ENCODE results near the gene SLC27A1.

DNA sequence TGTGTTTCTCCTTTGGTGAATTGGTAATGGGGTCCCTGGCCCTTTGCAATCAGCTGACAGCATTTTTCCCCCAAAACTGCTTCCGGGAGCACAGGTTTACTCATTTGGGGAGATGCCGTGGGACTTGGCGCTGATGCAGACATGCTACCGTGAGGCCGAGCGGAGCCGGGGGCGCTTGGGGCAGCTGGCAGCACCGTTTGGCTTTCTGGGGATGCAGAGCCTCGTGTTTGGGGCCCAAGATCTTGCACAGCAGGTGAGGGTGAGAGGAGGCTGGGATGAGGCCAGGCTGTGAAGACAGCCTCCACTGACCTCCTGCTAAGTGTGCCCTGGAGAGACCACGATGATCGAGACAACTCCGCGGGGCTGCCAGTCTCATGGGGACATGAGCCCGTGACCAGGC is 71.7 kb downstream of the SLC27A1 start:
- TF ChIP-seq, protein P1, sequence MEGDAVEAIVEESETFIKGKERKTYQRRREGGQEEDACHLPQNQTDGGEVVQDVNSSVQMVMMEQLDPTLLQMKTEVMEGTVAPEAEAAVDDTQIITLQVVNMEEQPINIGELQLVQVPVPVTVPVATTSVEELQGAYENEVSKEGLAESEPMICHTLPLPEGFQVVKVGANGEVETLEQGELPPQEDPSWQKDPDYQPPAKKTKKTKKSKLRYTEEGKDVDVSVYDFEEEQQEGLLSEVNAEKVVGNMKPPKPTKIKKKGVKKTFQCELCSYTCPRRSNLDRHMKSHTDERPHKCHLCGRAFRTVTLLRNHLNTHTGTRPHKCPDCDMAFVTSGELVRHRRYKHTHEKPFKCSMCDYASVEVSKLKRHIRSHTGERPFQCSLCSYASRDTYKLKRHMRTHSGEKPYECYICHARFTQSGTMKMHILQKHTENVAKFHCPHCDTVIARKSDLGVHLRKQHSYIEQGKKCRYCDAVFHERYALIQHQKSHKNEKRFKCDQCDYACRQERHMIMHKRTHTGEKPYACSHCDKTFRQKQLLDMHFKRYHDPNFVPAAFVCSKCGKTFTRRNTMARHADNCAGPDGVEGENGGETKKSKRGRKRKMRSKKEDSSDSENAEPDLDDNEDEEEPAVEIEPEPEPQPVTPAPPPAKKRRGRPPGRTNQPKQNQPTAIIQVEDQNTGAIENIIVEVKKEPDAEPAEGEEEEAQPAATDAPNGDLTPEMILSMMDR (IDR thresholded peaks at IDR 0.05 in 2 of 3, conservative IDR thresholded peaks at IDR 0.05 in 1 of 3; ENCODE audit: insufficient read depth in 2 of 3, low read depth in 1 of 3, low read length in 3 of 3) = no peak
- TF ChIP-seq POLR2A (conservative IDR thresholded peaks at IDR 0.05) (no peak), YY1 (IDR thresholded peaks at IDR 0.05; ENCODE audit: borderline replicate concordance in 1 of 3, control insufficient read depth in 1 of 3, extremely low read depth in 1 of 3, insufficient read depth in 3 of 3, insufficient read length in 1 of 3, insufficient replicate concordance in 2 of 3, low read depth in 1 of 3, low read length in 2 of 3) (no peak), EZH2 (IDR thresholded peaks at IDR 0.05; ENCODE audit: borderline replicate concordance, low read depth, low read length) (no peak), SMAD1 (IDR thresholded peaks at IDR 0.05; ENCODE audit: low read depth, low read length, partially characterized antibody) (no peak), ZNF780A (CRISPR knock-in tag; IDR thresholded peaks at IDR 0.05) (no peak), POU5F1 (IDR thresholded peaks at IDR 0.05; ENCODE audit: borderline replicate concordance, low read depth, low read length, partially characterized antibody) (no peak), EWSR1 (IDR thresholded peaks at IDR 0.05; ENCODE audit: borderline replicate concordance, low read depth, partially characterized antibody) (no peak)
